ENCODE results near the gene ZBTB24.

The ZBTB24 gene

DNA sequence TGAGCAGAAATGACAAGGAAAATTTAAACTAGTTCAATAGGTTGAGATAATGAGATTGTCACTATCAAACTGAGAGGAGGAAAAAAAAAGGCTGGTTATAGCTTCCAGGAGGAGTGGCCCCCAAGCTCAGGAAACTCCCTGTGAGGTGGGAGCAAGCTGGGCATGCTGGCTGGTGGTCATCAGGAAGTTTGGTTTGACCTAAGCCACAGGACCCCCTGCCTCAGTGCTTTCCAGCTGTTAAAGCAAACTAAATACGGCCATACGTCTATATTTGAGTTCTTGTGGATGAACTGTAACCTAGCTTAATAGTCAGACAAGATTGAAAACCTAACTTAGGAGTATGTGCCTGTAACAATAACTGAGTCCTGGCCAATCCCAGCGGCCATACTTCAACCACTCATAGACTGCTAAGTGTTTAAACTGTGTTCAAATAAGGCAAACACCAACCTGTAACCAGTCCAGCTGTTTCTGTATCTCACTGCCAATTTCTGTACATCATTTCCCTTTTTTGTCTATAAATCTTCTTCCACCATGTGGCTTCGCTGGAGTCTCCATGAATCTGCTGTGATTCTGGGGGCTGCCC is 24.6 kb upstream of the ZBTB24 start:
- DNase-seq (no peak), ATAC-seq (ENCODE audit: insufficient read depth, low read depth) (no peak)
- H3K27me3 ChIP-seq (ENCODE audit: insufficient read depth, low read length, poor library complexity): no peaks in the 10 kb centered on the region
- no peak overlapping the region for H3K4me2 ChIP-seq (ENCODE audit: insufficient read depth, low read length)
- no peaks in the 10 kb centered on the region for H3K36me3 ChIP-seq (ENCODE audit: insufficient read depth, low read length)
- no peak overlapping the region for H3K9ac ChIP-seq (ENCODE audit: low read depth, low read length)
- H4K20me1 ChIP-seq (ENCODE audit: insufficient read depth, low read length): no peaks in the 10 kb centered on the region
- TF ChIP-seq CTCF (IDR thresholded peaks at IDR 0.05; ENCODE audit: borderline replicate concordance, extremely low read depth, low read length, poor library complexity, severe bottlenecking): no peak
- no peak for TF ChIP-seq EZH2 (IDR thresholded peaks at IDR 0.05; ENCODE audit: borderline replicate concordance, low read depth, low read length, severe bottlenecking)
- peaks cover 6% of the 10 kb centered on the region for H3K9me3 ChIP-seq (ENCODE audit: insufficient read depth, low read length, severe bottlenecking)
- H3K4me3 ChIP-seq (ENCODE audit: low read depth in 1 of 2, low read length in 2 of 2): no peak overlapping the region
- H3K4me1 ChIP-seq (ENCODE audit: insufficient read depth, low read length): no peaks in the 10 kb centered on the region
- H2AFZ ChIP-seq (ENCODE audit: low read depth, low read length): no peak overlapping the region
- H3K27ac ChIP-seq (ENCODE audit: low read length): no peak overlapping the region
- H3K79me2 ChIP-seq (ENCODE audit: insufficient read depth, low read length): no peaks in the 10 kb centered on the region

- TF ChIP-seq EZH2 (IDR thresholded peaks at IDR 0.05; ENCODE audit: borderline replicate concordance, low read depth, low read length, severe bottlenecking): no peak
- Histone ChIP-seq H3K4me1 (ENCODE audit: insufficient read depth, low read length) (no peaks in the 10 kb centered on the region), H3K9ac (ENCODE audit: low read depth, low read length) (no peak overlapping the region), H3K36me3 (ENCODE audit: insufficient read depth, low read length) (no peaks in the 10 kb centered on the region), H3K27me3 (ENCODE audit: insufficient read depth, low read length, poor library complexity) (no peaks in the 10 kb centered on the region), H4K20me1 (ENCODE audit: insufficient read depth, low read length) (no peaks in the 10 kb centered on the region), H3K4me2 (ENCODE audit: insufficient read depth, low read length) (no peak overlapping the region), H3K79me2 (ENCODE audit: insufficient read depth, low read length) (no peaks in the 10 kb centered on the region), H2AFZ (ENCODE audit: low read depth, low read length) (no peak overlapping the region), H3K4me3 (ENCODE audit: low read depth in 1 of 2, low read length in 2 of 2) (no peak overlapping the region), H3K27ac (ENCODE audit: low read length) (no peak overlapping the region), H3K9me3 (ENCODE audit: insufficient read depth, low read length, severe bottlenecking) (peaks cover 6% of the 10 kb centered on the region)
- ATAC-seq (ENCODE audit: insufficient read depth, low read depth): no peak
- DNase-seq: no peak
Measured at GRCh38 chr6:109506841-109507240, 23.8 kb upstream of the ZBTB24 start.

DNA sequence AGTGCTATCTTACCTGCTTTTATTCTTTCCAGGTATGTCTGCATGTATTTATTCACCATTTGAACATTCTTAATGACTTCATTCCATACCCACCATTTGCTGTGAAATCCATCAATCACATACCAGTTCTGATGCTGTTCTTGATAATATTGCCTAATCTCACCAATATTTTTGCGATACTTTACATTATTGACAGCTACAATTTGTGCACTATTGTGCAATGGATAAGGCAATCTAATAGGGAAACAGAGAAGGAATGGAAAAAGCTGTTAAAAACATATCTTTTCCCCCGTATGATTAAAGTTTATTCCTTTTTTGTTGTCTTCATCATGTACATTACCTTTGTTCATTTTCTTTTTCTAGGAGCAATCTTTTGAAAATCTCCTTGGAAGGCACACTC is 23.3 kb upstream of the ZBTB24 start:
- no peaks in the 10 kb centered on the region for H3K4me1 ChIP-seq (ENCODE audit: insufficient read depth, low read length)
- TF ChIP-seq EZH2 (IDR thresholded peaks at IDR 0.05; ENCODE audit: borderline replicate concordance, low read depth, low read length, severe bottlenecking) (no peak), CTCF (IDR thresholded peaks at IDR 0.05; ENCODE audit: borderline replicate concordance, extremely low read depth, low read length, poor library complexity, severe bottlenecking) (no peak)
- no peak for ATAC-seq (ENCODE audit: insufficient read depth, low read depth)

GRCh38 chr6:109503327-109504224 is 20.6 kb upstream of the ZBTB24 start:
- H3K9ac ChIP-seq (ENCODE audit: low read depth, low read length): no peak overlapping the region
- no peak overlapping the region for H3K27ac ChIP-seq (ENCODE audit: low read length)
- H3K9me3 ChIP-seq (ENCODE audit: insufficient read depth, low read length, severe bottlenecking): no peaks in the 10 kb centered on the region
- H3K27me3 ChIP-seq (ENCODE audit: insufficient read depth, low read length, poor library complexity): no peaks in the 10 kb centered on the region
- H3K4me1 ChIP-seq (ENCODE audit: insufficient read depth, low read length): no peaks in the 10 kb centered on the region
- ATAC-seq (ENCODE audit: insufficient read depth, low read depth) (no peak), DNase-seq (no peak)
- H2AFZ ChIP-seq (ENCODE audit: low read depth, low read length): no peak overlapping the region
- no peaks in the 10 kb centered on the region for H3K36me3 ChIP-seq (ENCODE audit: insufficient read depth, low read length)
- TF ChIP-seq CTCF (IDR thresholded peaks at IDR 0.05; ENCODE audit: borderline replicate concordance, extremely low read depth, low read length, poor library complexity, severe bottlenecking) (no peak), EZH2 (IDR thresholded peaks at IDR 0.05; ENCODE audit: borderline replicate concordance, low read depth, low read length, severe bottlenecking) (no peak)
- H3K4me2 ChIP-seq (ENCODE audit: insufficient read depth, low read length): no peak overlapping the region
- no peak overlapping the region for H3K4me3 ChIP-seq (ENCODE audit: low read depth in 1 of 2, low read length in 2 of 2)
- H4K20me1 ChIP-seq (ENCODE audit: insufficient read depth, low read length): no peaks in the 10 kb centered on the region
- no peaks in the 10 kb centered on the region for H3K79me2 ChIP-seq (ENCODE audit: insufficient read depth, low read length)

More for the DNA sequence above, 23.3 kb upstream of the ZBTB24 start:
- Histone ChIP-seq H4K20me1 (ENCODE audit: insufficient read depth, low read length) (no peaks in the 10 kb centered on the region), H3K4me3 (ENCODE audit: low read depth in 1 of 2, low read length in 2 of 2) (no peak overlapping the region), H3K9me3 (ENCODE audit: insufficient read depth, low read length, severe bottlenecking) (peaks cover 6% of the 10 kb centered on the region), H3K27ac (ENCODE audit: low read length) (no peak overlapping the region), H3K79me2 (ENCODE audit: insufficient read depth, low read length) (no peaks in the 10 kb centered on the region), H3K27me3 (ENCODE audit: insufficient read depth, low read length, poor library complexity) (no peaks in the 10 kb centered on the region), H3K36me3 (ENCODE audit: insufficient read depth, low read length) (no peaks in the 10 kb centered on the region), H3K4me2 (ENCODE audit: insufficient read depth, low read length) (no peak overlapping the region), H2AFZ (ENCODE audit: low read depth, low read length) (no peak overlapping the region), H3K9ac (ENCODE audit: low read depth, low read length) (no peak overlapping the region)
- DNase-seq: no peak
